ENCODE measurements around the gene RRM1. TPM values are rescaled to one million over a fixed set of nuclear protein-coding genes. Genes with fewer than 3 reads are reported as not detected.
"Not testable (repeated sequence)": the region's sequence is repeated elsewhere in the genome, so short reads cannot be mapped to it uniquely, and the experiment has no call there.

The RRM1 gene
- total RNA-seq, 3 donors from 2014 or later = 29.5 to 63.4 (median 36.3) TPM

DNA sequence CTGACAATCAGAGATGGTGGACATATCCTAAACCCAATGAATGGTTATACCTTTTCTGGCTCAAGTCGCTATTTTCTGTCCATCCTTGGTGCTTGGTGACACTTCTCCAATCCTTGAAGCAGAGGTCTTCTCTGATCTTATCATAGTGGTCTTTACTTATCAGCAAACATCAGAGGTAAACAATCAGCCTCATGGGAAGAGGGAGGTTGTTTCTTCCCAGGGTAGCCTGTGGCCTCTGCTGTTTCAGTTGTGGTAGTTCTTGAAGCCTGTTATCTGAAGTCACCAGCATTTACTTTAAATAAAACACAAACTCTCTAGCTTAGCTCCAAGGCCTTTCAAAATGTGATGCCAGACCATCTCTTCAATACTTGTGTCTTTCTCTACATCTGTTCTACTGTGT, 66.7 kb downstream of the RRM1 start:
- Histone ChIP-seq H3K4me1 (ENCODE audit: low read depth) (no peaks in the 10 kb centered on the region), H3K4me3 (no peak overlapping the region), H3K36me3 (ENCODE audit: low read depth) (no peaks in the 10 kb centered on the region), H3K9me3 (no peaks in the 10 kb centered on the region)
- no peak for TF ChIP-seq CTCF (IDR thresholded peaks at IDR 0.05)
- no peak for DNase-seq
- no peak for ATAC-seq
- intact Hi-C loops (cut with DNase I, micrococcal nuclease) = no loop called here

DNA sequence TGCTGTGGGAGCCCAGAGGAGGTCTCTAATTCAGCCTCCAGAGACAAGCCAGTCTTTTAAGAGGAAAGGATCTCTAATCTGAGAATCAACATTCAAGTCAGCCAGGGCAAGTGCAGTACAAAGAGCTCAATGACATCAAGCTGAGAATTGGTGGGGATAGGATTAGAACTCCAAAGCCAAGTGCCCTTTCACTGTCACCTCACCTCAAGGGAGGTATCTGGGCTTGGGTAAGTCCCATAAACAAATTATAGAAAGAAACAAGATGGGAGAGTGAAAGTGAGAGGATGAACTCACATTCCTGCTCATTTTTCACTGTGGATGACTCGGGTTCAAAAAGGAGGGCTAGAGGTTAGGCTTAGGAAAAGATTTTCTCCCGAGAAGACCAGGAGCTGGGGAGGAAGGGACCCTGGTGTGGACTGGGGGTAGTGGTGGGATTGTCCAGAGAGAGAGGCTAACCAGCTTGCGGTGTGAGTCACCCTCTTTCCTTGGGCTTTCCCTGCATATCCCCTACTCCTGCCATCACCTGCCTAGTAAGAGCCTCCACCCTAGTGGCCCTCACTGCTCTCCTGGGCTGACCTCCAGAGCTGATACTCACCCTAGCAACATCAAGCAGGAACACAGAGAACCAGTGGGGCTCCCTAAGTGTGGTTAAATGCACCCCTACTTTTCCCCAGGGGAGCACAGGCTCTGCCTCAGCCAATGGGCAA, 70.4 kb downstream of the RRM1 start:
- DNase-seq = no peak
- ATAC-seq = no peak

GRCh38 chr11:4167292-4167691, 72.7 kb downstream of the RRM1 start:
- H3K4me1 ChIP-seq (ENCODE audit: low read depth) = no peaks in the 10 kb centered on the region
- TF ChIP-seq CTCF (IDR thresholded peaks at IDR 0.05) = no peak
- intact Hi-C loops (cut with DNase I, micrococcal nuclease) = no loop called here
- H3K9me3 ChIP-seq = no peaks in the 10 kb centered on the region
- DNase-seq (no peak), ATAC-seq (no peak)
- H3K36me3 ChIP-seq (ENCODE audit: low read depth) = no peaks in the 10 kb centered on the region
- H3K4me3 ChIP-seq = no peak overlapping the region

More for the DNA sequence above, 70.4 kb downstream of the RRM1 start:
- TF ChIP-seq CTCF (IDR thresholded peaks at IDR 0.05) = no peak
- Histone ChIP-seq H3K36me3 (ENCODE audit: low read depth) (no peaks in the 10 kb centered on the region), H3K4me3 (no peak overlapping the region), H3K9me3 (no peaks in the 10 kb centered on the region), H3K4me1 (ENCODE audit: low read depth) (no peaks in the 10 kb centered on the region)
- intact Hi-C loops (cut with DNase I, micrococcal nuclease) = no loop called here

DNA sequence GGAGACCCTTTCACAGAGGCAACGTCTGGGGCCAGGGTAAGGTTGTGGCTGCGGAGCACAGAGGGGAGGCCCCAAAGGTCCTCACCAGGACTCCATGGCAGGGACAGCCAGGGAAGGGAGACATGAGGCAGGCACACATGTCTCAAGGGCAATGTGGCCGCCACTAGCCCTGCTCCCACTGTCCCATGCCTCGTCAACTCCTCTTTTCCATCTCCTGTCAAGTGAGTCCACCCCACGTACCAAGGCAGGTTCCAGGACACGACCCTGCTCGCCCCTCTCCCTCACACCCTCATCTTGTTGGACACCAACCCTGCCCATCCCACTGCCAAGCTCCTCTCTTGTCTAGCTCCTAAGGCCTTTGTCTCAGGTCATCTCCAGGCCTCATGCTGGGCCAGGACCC, 73.2 kb downstream of the RRM1 start:
- no peak overlapping the region for H3K4me3 ChIP-seq
- intact Hi-C loops (cut with DNase I, micrococcal nuclease) = no loop called here
- ATAC-seq (no peak), DNase-seq (no peak)
- H3K36me3 ChIP-seq (ENCODE audit: low read depth) = no peaks in the 10 kb centered on the region
- no peak for TF ChIP-seq CTCF (IDR thresholded peaks at IDR 0.05)
- no peaks in the 10 kb centered on the region for H3K9me3 ChIP-seq
- H3K4me1 ChIP-seq (ENCODE audit: low read depth) = no peaks in the 10 kb centered on the region

GRCh38 chr11:4175620-4176350, 81.2 kb downstream of the RRM1 start:
- H3K4me3 ChIP-seq; H3K36me3 ChIP-seq (ENCODE audit: low read depth); intact Hi-C loops (cut with DNase I, micrococcal nuclease); ATAC-seq; H3K4me1 ChIP-seq (ENCODE audit: low read depth); H3K9me3 ChIP-seq: not testable (repeated sequence)
- peak in 2 of 3 donors; percentile 70 to 71 for DNase-seq

All from mucosa of descending colon (tissue), 3 donors.